Measurements from ENCODE around the gene NRP2.

Gene NRP2

DNA sequence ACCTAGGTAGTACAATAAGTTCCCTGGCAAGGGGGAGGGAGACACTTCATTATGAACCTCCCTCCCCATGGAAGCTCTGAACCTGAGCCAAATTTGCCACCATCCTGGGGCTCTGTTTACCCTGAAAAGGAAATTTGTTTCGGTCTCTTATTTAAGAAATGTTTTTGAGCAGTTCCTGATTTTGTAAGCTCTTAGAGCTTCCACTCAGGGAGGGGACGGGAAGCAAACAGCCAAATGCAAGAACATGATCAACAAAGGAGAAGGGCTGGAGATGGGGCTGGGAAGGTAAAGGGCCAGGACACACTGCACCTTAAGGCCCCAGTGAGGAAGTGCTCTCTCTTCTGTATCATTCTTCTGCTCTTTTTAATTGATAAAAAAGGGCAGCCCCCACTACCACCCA is 117.9 kb downstream of the NRP2 start:
- in situ Hi-C loops (cut with HindIII; ENCODE audit: low sequenced_read_pairs) = no loop called here

DNA sequence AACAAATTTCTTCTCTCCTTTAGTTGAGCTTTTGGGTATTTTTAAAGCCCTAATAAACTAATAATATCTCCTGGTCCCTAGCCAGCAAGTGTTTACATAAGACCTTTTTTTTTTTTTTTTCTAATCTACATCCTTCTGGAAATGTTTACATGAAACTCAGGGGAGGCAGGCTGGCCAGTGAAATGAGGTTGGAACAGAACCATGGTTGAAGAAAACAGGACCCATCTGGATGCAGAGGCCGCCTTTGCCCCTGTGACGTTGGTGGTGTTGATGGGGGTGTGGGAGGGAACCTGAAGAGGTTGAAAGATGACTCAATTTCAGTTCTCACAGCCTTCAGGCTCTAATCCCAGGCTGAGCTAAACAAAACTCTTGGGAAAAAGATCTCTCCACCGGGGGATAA is 118.5 kb downstream of the NRP2 start:
- in situ Hi-C loops (cut with HindIII; ENCODE audit: low sequenced_read_pairs) = no loop called here

DNA sequence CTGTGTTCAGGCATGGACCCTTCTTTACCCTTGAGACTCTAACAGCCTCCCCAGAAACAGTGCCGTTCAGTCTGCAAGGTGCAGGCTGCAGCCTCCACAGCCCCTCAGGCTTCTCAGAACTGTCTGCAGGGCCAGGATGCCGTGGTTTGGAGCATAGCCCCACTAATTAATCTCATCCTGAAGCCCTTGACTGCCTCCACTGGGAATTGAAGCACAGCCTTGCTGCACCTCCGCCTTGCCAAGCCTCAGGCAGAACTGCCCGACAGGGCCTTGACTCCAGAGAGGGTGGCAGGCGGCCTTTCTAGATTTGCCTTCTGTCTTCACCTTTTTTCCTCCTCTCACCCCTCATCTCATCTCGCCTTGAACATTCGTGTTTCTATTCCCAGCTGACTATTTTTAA is 119.8 kb downstream of the NRP2 start:
- in situ Hi-C loops (cut with HindIII; ENCODE audit: low sequenced_read_pairs) = no loop called here

DNA sequence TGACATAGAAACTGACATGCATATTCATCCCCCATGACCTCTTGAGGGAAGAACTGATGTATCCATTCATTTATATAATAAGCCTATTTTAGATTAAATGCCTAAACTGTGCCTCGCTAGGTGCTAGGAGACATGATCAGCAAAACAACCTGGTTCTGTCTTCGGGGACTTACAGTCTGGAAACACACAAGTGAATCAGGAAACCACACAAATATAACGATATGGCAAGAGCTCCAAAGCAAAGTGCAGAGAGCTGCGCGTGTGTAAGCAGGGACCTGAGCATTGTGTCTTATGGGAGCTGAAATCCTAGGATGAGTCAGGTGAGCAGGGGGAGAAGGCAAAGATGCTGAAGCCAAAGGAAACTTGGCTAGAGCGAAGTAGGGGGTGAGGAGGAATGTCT is 120.6 kb downstream of the NRP2 start:
- in situ Hi-C loops (cut with HindIII; ENCODE audit: low sequenced_read_pairs) = no loop called here

DNA sequence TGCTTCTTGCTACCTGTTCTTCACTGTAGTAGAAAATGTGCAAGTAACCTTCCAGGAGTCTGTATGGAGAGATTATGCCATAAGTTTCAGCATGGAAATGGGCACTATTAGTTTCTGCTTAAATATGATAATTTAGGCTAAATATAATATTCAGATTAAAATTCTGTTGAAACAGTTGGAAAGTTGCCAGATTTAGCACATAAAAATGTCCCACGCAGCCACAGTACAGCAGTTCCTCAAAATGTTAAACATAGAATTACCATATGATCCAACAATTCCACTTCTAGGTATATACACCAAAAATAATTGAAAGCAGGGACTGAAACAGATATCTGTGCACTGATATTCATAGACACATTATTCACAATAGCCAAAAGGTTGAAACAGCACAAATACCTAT is 121.2 kb downstream of the NRP2 start:
- in situ Hi-C loops (cut with HindIII; ENCODE audit: low sequenced_read_pairs) = no loop called here

DNA sequence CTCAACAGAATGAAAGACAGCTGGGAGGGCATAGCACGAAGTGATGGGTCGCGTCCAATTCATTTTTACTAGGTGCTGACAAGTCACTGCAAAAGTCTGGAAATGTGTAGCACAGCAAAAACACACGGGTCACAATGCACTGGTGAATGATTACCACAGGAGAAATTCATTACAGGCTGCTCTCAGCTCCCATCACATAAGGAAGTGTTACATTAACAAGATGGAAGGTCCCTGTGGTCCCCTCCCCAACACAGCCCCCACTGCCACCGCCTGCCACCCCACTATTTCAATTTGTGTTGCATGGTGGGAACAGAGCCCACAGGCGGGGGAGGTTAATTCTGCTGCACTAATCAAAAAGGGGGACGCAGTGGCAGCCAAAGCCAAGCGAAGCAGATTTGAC is 122.8 kb downstream of the NRP2 start:
- in situ Hi-C loops (cut with HindIII; ENCODE audit: low sequenced_read_pairs) = no loop called here

DNA sequence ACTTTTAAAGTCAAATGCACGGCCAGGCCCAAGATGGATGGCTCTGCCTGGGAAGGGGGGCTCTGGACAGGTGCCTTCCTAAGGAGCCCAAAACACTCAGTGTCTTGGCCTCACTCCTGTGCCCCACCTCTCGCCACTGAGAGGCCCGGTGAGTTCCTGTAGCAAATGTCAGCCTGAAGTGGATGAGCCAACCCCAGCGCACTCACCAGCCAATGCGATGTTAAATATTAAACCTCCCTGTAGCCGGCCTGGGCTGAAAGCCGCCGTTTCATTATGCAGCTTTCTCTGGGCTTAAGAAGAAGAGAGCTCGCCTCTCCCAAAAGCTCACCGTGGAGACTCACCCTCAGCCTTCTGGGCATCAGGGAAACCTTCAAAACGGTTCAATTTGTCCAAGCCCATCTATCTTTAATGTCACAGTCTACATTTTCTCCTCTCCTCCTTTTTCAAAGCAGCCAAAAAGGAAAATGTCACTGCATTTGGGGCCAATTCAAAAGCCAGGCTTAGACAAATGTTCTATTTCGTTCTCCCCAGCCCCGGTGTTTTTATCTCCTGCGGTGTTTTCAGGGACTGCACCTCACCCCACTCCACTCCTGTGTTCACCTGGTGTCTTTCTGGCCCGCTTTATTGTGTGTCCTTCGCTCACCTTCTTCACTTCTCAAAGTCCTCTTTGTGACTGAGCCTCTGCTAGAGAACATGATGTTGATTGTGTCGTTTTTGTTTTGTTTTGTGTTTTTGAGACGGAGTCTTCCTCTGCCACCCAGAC is 124.0 kb downstream of the NRP2 start:
- in situ Hi-C loops (cut with HindIII; ENCODE audit: low sequenced_read_pairs) = no loop called here

DNA sequence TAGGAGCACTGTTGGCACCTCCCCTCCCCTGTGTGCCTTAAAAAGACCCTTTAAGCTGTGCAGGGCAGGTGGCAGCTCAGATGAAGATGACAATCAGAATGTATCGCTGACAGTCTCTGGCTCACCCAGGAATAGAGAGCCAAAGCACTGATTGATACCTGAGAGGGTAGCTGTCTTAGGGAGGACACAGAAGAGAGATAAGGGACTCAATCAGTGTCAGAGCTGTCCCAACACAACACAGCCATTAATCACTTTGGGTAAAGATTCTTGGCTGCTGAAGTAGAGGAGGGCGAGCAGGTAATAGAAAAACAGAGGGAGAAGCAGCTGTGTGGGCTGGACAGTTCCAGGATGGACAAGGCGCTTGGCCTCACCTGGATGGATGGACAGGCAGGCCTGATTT is 124.9 kb downstream of the NRP2 start:
- in situ Hi-C loops (cut with HindIII; ENCODE audit: low sequenced_read_pairs) = no loop called here

DNA sequence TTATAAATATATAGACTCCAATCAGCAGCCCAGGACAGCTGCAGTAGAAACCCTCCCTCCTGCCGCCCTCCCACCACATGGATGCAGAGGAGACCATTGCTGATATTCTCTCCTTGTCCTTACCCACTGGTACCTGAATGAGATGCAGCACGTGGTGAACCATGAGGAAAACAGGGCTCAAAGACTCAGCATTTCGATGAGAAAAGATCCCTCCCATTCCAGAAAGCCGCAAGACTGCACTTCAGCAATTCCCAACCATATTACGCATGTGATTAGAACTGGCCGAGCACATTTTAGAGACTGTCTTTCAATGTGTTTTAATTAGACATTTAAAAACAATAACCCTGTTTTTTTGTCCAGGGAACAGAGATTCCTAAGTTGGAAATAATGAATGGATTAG is 125.5 kb downstream of the NRP2 start:
- in situ Hi-C loops (cut with HindIII; ENCODE audit: low sequenced_read_pairs) = no loop called here

DNA sequence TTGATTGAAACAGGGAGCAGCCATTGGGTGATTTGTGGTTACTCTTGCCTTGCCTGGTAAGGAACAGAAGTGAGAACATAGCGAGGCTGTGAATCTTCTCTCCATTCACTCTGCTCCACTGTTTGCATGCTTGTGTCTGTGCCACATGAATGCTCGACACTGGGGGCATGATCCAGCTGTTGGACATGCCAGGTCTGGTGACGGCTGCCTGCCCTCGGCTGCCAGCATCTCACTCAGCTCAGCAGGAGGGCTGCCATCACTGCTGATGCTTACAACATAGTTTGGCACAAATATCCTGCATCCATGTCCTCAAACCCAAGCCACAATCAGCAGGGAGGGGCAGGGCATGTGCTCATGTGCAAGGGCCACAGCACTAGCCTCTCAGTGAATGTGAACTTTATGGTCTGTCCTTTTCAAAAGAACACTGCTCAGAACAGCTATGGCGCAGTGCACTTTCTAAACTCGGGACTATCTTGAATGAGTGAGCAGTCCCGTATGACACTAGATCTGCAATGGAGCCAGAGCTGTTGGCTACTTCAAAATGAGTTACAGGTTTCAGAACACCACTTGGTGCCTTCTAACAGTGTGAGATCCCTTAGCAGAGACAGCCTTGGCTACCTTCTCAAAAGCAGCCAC is 126.3 kb downstream of the NRP2 start:
- in situ Hi-C loops (cut with HindIII; ENCODE audit: low sequenced_read_pairs) = no loop called here

DNA sequence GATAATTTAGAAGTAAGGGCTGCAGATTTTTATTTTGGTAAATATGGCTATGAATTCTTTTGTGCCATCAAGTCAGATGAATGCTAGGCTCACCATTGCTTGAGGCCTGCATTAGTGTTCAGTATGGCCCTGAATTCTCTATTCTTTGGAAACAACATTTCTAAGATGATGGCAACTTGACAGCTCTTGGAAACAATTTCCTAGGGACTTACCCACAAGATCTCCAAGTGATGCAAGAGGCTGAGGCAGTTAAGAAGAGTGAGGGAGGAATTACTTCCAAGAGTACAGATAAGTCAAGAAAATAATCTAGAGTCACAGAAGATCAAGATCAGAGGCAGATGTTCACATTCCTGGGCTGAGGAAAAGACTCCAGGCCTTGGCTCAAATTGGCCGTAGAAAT is 129.1 kb downstream of the NRP2 start:
- in situ Hi-C loops (cut with HindIII; ENCODE audit: low sequenced_read_pairs) = no loop called here

DNA sequence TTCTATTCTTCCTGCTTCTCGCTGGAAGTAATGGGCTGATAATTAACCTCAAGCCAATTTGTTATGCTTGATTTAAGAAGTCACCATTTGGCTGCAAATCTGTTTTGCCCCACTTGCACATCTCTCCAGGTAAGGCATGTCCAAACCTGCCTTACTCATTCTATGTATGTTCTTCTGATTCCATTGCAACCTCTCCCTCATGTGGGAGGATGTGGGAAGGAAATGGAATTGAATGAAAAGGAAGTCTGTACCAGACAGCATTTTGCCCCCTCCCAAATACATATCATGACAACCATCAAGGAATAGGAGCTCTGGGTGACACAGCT is 131.7 kb downstream of the NRP2 start:
- in situ Hi-C loops (cut with HindIII; ENCODE audit: low sequenced_read_pairs) = no loop called here

DNA sequence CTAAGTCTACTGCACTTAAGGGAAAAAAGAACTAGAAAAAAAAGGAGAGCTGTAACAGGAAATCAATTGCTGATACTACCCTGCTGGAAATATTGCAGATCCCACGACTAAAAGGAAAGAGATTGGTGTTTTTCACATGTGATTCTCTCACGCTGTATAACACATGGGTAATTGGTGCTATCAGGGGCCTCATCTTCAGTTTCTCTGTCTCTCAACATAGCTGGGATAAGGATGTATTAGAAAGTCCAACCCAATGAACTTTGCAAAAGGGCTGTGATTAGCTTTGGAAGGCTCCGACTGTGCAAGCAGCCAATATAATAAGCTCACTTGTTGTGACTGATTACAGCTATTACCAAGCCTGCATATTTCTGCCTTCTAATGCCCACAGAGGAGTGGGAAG is 133.4 kb downstream of the NRP2 start:
- in situ Hi-C loops (cut with HindIII; ENCODE audit: low sequenced_read_pairs) = no loop called here

DNA sequence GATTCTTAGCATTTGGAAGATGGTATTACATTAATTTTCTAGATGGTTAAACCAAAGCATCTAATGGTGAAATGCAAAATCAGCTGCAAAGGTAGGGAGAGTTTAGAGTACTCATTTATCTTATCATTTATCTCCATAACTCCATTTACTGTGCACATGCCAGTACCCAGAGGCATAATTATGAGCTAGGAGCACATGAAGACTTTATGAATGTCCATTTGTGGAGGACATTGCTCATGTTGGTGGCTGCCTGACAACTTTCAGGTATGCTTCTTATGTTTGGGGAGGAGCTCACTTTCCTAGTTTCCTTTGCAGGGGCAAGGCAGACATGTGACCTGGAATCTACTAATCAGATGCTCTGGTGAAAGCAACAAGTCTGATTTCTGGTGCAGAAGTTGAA is 134.0 kb downstream of the NRP2 start:
- in situ Hi-C loops (cut with HindIII; ENCODE audit: low sequenced_read_pairs) = no loop called here

DNA sequence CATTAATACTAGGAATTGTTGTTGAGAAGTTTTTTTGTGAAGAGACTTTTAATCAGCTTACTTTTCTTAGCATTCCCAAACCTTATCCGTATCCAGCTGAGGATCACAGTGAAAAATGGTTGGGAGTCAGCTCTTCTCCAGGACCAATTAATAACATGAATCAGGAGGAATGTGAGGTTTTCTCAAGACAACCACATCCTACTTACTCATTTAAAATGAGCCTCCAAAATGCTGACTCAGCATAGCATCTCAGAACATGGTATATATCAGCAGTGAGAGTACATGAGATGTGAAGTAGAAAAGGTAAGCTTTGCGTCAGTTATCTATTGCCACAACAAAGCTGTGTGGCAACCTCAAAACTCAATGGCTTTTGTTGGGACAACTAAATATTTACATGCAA is 140.3 kb downstream of the NRP2 start:
- in situ Hi-C loops (cut with HindIII; ENCODE audit: low sequenced_read_pairs) = no loop called here

DNA sequence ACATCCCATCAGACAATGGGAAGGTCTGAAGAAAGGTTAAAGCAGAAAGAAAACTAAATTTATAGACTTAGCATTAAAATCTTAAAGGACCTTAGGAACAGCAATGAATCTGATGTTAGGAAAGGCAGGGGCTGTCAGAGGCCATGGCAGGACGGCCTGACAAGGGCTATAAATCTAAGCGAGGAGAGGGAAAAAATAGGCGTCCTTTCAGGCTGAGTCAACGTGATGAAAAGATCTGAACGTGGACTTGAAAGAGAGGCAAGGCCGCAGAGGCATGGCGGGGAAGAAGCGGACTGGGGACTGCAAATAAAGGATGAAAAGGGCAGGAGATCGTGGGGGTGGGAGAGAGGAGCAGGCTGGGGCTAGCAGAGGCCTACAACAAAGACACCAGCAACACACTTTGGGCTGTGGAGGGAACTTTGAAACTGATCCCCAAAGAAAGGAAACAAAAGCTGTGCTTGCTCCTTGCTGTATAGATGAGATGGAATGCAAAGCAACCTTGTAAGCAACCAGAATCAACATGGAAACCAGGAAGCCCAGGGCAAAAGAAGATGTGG is 145.6 kb downstream of the NRP2 start:
- in situ Hi-C loops (cut with HindIII; ENCODE audit: low sequenced_read_pairs) = no loop called here

DNA sequence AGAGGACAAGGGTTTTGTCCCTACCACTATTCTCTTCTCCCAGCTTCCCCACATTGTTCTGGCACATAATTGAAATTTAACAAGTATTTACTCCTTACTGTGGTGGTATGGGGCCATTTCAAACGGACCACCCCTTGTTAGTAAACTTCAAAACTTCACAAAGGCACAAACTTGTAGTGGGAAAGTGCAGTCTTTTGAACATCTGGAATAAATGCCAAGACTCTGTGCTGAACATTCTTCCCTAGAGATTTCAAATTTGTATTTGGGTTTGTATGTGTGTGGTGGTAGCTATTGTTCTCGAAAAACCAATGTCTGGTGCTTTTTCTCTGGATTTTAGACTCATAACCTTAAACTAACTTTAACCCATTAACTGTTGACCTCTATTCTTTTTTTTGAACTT is 151.6 kb downstream of the NRP2 start:
- in situ Hi-C loops (cut with HindIII; ENCODE audit: low sequenced_read_pairs) = no loop called here

DNA sequence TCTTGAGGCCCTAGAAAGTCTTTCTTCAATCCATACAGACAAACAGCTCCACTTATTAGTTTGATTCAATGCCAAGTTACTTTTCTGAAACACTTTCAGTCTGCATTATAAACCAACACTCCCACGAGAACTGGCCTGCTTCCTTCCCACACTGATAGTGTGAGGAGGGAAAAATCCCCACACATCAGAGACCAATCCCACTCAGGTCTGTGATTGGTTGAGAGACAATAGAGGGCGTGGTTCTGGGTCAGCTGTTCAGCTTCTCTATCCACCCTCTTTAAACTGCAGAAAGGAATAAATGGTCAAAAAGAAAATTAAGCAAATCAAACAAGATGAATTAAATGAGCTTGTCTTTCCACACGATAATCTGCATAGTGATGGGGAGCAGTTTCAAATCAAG is 152.5 kb downstream of the NRP2 start:
- in situ Hi-C loops (cut with HindIII; ENCODE audit: low sequenced_read_pairs) = no loop called here

DNA sequence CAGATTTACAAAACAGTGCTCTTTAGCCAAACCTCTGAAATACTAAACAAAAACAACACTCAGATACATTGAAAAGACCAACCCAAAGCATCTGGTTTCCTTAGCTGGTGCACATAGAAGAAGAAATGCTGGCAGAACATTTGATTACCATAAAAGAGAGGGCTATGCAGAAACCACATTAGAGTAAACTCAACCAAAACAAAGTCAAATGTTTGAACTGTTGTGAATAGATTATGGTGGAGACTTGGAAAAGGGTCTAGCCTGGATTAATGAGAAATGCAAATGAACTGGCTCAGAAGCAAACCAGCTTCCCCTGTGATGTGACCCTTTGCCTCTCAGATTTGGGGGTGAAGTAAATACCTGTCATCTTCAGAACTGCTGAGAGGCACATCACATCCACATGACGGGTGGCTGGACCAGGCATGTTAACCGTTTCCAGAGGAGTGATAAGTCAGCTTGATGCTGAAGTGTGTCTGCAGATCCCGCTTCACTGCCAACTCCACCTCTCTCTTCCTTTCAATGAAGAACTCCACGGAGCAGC is 153.0 kb downstream of the NRP2 start:
- in situ Hi-C loops (cut with HindIII; ENCODE audit: low sequenced_read_pairs) = no loop called here

DNA sequence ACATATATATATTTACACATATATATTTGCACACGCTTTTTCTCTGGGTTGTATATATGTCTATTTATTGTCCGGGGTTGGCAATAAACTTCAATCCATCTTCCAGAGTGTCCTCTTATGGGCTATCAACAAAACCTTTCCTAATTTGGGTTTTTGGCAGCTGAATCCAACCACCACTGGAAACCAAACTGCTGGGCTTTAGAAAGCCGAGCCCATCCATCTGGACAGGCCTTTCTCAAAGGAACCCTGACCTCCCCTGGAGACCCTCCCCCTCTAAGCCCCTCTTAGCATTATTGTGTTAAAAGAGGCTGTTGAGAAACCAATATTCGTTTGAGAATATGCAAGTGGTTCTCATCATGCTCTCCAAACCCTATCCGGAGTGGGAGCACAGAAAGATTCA is 153.6 kb downstream of the NRP2 start:
- in situ Hi-C loops (cut with HindIII; ENCODE audit: low sequenced_read_pairs) = no loop called here

DNA sequence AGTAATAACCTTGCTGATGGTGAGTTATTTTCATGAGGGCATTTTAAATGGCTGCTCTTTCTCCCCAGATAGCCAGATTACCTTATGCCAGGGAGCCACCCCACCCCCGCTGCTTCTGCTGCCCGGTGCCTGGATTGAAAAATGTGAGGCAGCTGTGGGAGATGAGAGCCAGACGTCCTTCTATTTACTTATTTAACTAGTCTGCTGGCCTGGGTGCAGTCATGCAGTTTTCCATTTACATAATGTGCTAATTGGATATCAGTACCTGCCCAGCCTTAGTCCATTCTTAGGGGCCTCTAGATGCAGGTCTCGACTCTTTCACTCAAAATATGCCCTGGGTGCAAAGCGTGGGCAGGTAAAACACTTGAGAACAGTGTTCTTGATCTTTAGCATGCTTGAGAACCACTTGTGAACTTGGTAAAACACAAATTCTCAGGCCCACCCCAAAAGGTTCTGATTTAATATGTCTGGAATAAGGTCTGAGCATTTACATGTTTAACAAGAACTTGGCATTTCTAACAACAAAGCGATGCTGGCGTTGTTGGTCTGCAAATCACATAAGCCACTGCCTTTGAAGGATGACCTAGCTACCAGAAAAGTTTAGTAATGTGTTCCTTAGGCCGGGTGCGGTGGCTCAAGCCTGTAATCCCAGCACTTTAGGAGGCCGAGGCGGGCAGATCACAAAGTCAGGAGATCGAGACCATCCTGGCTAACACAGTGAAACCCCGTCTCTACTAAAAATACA is 154.3 kb downstream of the NRP2 start:
- in situ Hi-C loops (cut with HindIII; ENCODE audit: low sequenced_read_pairs) = no loop called here

DNA sequence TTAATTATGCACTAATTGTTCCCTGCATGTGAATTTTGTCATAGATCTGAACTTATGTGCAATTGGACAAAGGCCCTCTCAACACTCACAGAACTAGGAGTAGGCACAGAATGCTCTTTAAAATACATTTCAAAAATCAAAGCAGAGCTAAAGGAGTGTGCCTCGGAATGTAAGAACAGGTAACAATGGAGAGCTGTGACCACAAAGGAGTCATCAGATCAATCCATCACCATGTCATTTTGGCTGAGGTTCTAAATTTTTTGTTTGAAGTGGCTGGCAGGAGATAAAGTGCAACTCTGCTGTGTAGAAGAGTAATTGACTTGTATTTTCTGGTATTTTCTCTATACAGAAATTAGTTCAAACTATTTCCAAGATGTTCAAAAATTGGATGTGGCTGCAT is 155.4 kb downstream of the NRP2 start:
- in situ Hi-C loops (cut with HindIII; ENCODE audit: low sequenced_read_pairs) = no loop called here
